K562 (cell line): ENCODE results near the gene MYO15B. TPM values are rescaled to one million over a fixed set of nuclear protein-coding genes. Genes with fewer than 3 reads are reported as not detected.

Experiments used
- MGA ChIP-seq: fragments of 450-650 bp; IDR thresholded peaks from 2 replicates; pipeline ENCODE4 v1.6.1; 2016; ENCODE audit warnings: mild to moderate bottlenecking, moderate library complexity
- XRCC5 ChIP-seq: fragments of 200-400 bp; formaldehyde crosslinking; IDR thresholded peaks from 2 replicates; pipeline ENCODE4 v1.6.1; 2017; ENCODE audit warnings: low read depth, mild to moderate bottlenecking, low read length
- YY1 ChIP-seq, 3 experiments: IDR thresholded peaks; 2 replicates each; pipeline ENCODE4 v1.6.1; 2011; ENCODE audit warnings: low read length in 2 of 3, mild to moderate bottlenecking in 2 of 3, moderate library complexity in 2 of 3, borderline replicate concordance in 1 of 3, control low read depth in 1 of 3, low read depth in 1 of 3; ENCODE audit not compliant: insufficient read depth in 3 of 3, insufficient replicate concordance in 2 of 3, control insufficient read depth in 1 of 3, insufficient read length in 1 of 3; ENCODE audit errors: extremely low read depth in 1 of 3
- ZNF398 ChIP-seq: fragments of 250-450 bp; sonication (Bioruptor Pico); IDR thresholded peaks from 2 replicates; pipeline ENCODE4 v1.8.0; 2021; ENCODE audit warnings: moderate library complexity, mild to moderate bottlenecking, inconsistent platforms
- polyA plus RNA-seq, 8 experiments: library from polyadenylated mRNA; depleted of rRNA in 4 of 8; stranded (reverse) in 5 of 8; unstranded in 3 of 8; fragments of >200 nt; fragmentation: Nextera tagmentation in 2 of 8; fragmentation: Illumina TruSeq in 1 of 8; extraction: Ambion mirVana in 2 of 8; extraction: Trizol in 1 of 8; gene quantifications; 2 replicates each; pipeline versions ENCODE4 v1.2.1 to v1.2.3, GENCODE V29; 2011 to 2014; ENCODE audit warnings: inconsistent platforms in 1 of 8, missing spikeins in 1 of 8
- total RNA-seq, 7 experiments: library from RNA; depleted of rRNA in 6 of 7; stranded (reverse); fragments of >200 nt in 6 of 7; fragmentation: Illumina TruSeq in 2 of 7; extraction: Trizol in 2 of 7; gene quantifications; 2 replicates each; pipeline versions ENCODE4 v1.2.1 to v1.2.3, GENCODE V29; 2011 to 2021; ENCODE audit warnings: low replicate concordance in 1 of 7

MYO15B gene
- total and polyA plus RNA-seq, 9 of the 15 experiments (the other 6 are each of a cell fraction or from before 2014, with no cell fraction given): 0.05 to 3.1 (median 0.83) TPM; not detected in 2

- TF ChIP-seq ZNF398 (CRISPR knock-in tag) (no peak), XRCC5 (no peak), YY1 (IDR thresholded peaks at IDR 0.05; ENCODE audit: borderline replicate concordance in 1 of 3, control insufficient read depth in 1 of 3, extremely low read depth in 1 of 3, insufficient read depth in 3 of 3, insufficient read length in 1 of 3, insufficient replicate concordance in 2 of 3, low read depth in 1 of 3, low read length in 2 of 3) (peak in 1 of 3 experiments; percentile 1), MGA (peak; percentile 23; the same call in 1 of the 2 replicates)
Measured at GRCh38 chr17:75588596-75589011, 1.0 kb downstream of the MYO15B start (continued).
